GM21825 (cell line): ENCODE data around the gene FGF21.
"Not testable (repeated sequence)": the region's sequence is repeated elsewhere in the genome, so short reads cannot be mapped to it uniquely, and the experiment has no call there.

ENCODE experiments used
- ATAC-seq: cut with Tn5 transposase; IDR thresholded peaks from one replicate; pipeline ENCODE4 v1.9.1; 2021; ENCODE audit warnings: mild to moderate bottlenecking, moderate library complexity; ENCODE audit not compliant: unreplicated experiment

FGF21 gene

GRCh38 chr19:48755084-48755641 is at the start of gene FGF21:
TSS of gene FGF21 (plus strand) at chr19:48755524. CDS start at chr19:48756237, 713 bp downstream.
- ATAC-seq, result no peak

GRCh38 chr19:48708471-48708870 is 46.9 kb upstream of the FGF21 start:
- ATAC-seq, result no peak

- no peak for ATAC-seq
Measured at GRCh38 chr19:48711106-48711662, 44.1 kb upstream of the FGF21 start.

- ATAC-seq, result no peak
Measured at GRCh38 chr19:48713041-48713863, 42.1 kb upstream of the FGF21 start.

- ATAC-seq, result peak; percentile 73
Measured at GRCh38 chr19:48713864-48714755, 41.2 kb upstream of the FGF21 start.

GRCh38 chr19:48714759-48715675 is 40.3 kb upstream of the FGF21 start:
- no peak for ATAC-seq

GRCh38 chr19:48715681-48716171 is 39.6 kb upstream of the FGF21 start:
- ATAC-seq, result no peak

- no peak for ATAC-seq
Measured at GRCh38 chr19:48716562-48717291, 38.6 kb upstream of the FGF21 start.

GRCh38 chr19:48718106-48718505 is 37.2 kb upstream of the FGF21 start:
- not testable (repeated sequence) for ATAC-seq

- no peak for ATAC-seq
Measured at GRCh38 chr19:48718711-48719231, 36.6 kb upstream of the FGF21 start.

GRCh38 chr19:48719263-48720171 is 35.8 kb upstream of the FGF21 start, which contains the start of gene MAMSTR:
TSS of gene MAMSTR (minus strand) at chr19:48719725. CDS start at chr19:48719031, 694 bp downstream.
- ATAC-seq, result no peak

- ATAC-seq, result no peak
Measured at GRCh38 chr19:48720251-48720612, 35.1 kb upstream of the FGF21 start.

GRCh38 chr19:48720613-48721296 is 34.6 kb upstream of the FGF21 start:
- peak; percentile 61 for ATAC-seq

GRCh38 chr19:48722196-48722708 is 33.1 kb upstream of the FGF21 start:
- no peak for ATAC-seq

GRCh38 chr19:48724796-48725753 is 30.2 kb upstream of the FGF21 start:
- no peak for ATAC-seq

- no peak for ATAC-seq
Measured at GRCh38 chr19:48726556-48726955, 28.8 kb upstream of the FGF21 start.
